Astrocyte (in vitro differentiated cells and primary cell): Measurements from ENCODE around the gene TMPRSS6.

Experiments used
- CTCF ChIP-seq: IDR thresholded peaks from 2 replicates; pipeline ENCODE4 v1.5.1; 2011; ENCODE audit warnings: low read depth, mild to moderate bottlenecking, inconsistent platforms, low read length, moderate library complexity; ENCODE audit not compliant: insufficient read depth
- EZH2 ChIP-seq: IDR thresholded peaks from 2 replicates; pipeline ENCODE4 v1.6.1; 2012; ENCODE audit warnings: mild to moderate bottlenecking, low read length, inconsistent platforms; ENCODE audit not compliant: insufficient read depth

GRCh38 chr22:37079668-37080171 is 29.8 kb downstream of the TMPRSS6 start:
- TF ChIP-seq EZH2 (no peak), CTCF (no peak)
